Activated CD4-positive, alpha-beta T cell treated with anti-CD3 and anti-CD28 coated beads for 36 hours (primary cell): Measurements from ENCODE around the gene BMPR1A. TPM values are rescaled to one million over a fixed set of nuclear protein-coding genes. Genes with fewer than 3 reads are reported as not detected.

Experiments used
- ATAC-seq: fragments of 200-7000 bp; cut with Tn5 transposase; one replicate; pipeline ENCODE4 v1.10.0; 2021; ENCODE audit warnings: mild to moderate bottlenecking, moderate library complexity
- CTCF ChIA-PET: fragments of 350-600 bp; sonication (Branson Sonifier 250); formaldehyde crosslinking; loops from one replicate; lab custom pipeline; 2021; ENCODE audit warnings: antibody characterized with exemption; lab: Charles Lee
- POLR2A ChIA-PET: fragments of 350-600 bp; sonication (Branson Sonifier 250); formaldehyde crosslinking; loops from one replicate; lab custom pipeline; 2021; ENCODE audit warnings: antibody characterized with exemption, inconsistent platforms; lab: Charles Lee
- DNase-seq: peaks from one replicate; pipeline ENCODE4 v3.0.0-alpha.2; 2020
- H3K27ac Mint-ChIP-seq: one replicate; pipeline ENCODE4 v1.8.0; 2021; ENCODE audit warnings: mixed read lengths
- H3K27me3 Mint-ChIP-seq: one replicate; pipeline ENCODE4 v1.8.0; 2021; ENCODE audit warnings: mixed read lengths
- H3K36me3 Mint-ChIP-seq: one replicate; pipeline ENCODE4 v1.8.0; 2021; ENCODE audit warnings: low read depth, mixed read lengths
- H3K4me1 Mint-ChIP-seq: one replicate; pipeline ENCODE4 v1.8.0; 2021; ENCODE audit warnings: mixed read lengths
- H3K4me3 Mint-ChIP-seq: one replicate; pipeline ENCODE4 v1.8.0; 2021; ENCODE audit warnings: mild to moderate bottlenecking, moderate library complexity, mixed read lengths
- H3K9me3 Mint-ChIP-seq: one replicate; pipeline ENCODE4 v1.8.0; 2021; ENCODE audit warnings: low read depth, mixed read lengths
- intact Hi-C, 2 experiments: fragments of 100-400 bp; cut with DNase I in 1 of 2; cut with micrococcal nuclease in 1 of 2; formaldehyde crosslinking; loops; one replicate each; pipeline versions ENCODE4 v1.14.2 to v1.15.1; 2022 to 2024; cut with DNase I, micrococcal nuclease
- total RNA-seq, 2 experiments: library from RNA; stranded (reverse); gene quantifications; one replicate each; pipeline ENCODE4 v1.2.3, GENCODE V29; 2021

The BMPR1A gene
- total RNA-seq, 2 experiments from 2014 or later: 8.7 to 9.0 TPM

GRCh38 chr10:86967481-86967941 lies 211.1 kb downstream of the BMPR1A start:
- Mint-ChIP-seq H3K27me3 (peaks cover 7% of the 10 kb centered on the region), H3K27ac (no peak overlapping the region), H3K9me3 (no peaks in the 10 kb centered on the region), H3K36me3 (no peaks in the 10 kb centered on the region), H3K4me3 (no peak overlapping the region), H3K4me1 (peaks cover 32% of the 10 kb centered on the region)
- ChIA-PET CTCF (interaction anchor here (0.6 to 2.3 kb wide), 7 partner anchors 17 to 567 kb away, joined by 3 to 18 read pairs (median 5); no protein-coding TSS in a partner anchor), POLR2A (no interaction called here)
- intact Hi-C loops: loop anchor here (5.0 to 10.0 kb wide), 2 partner anchors 127 to 255 kb away; partner anchors contain the start of genes GLUD1 (in 1 of the 2) and SHLD2 (in 1 of the 2)
- DNase-seq (peak; percentile 5), ATAC-seq (no peak)

- Mint-ChIP-seq H3K4me3 (no peak within 1 kb of the TSS), H3K36me3 (no peaks in the 10 kb centered on the region), H3K27me3 (peaks cover 10% of the 10 kb centered on the region), H3K4me1 (peaks cover 36% of the 10 kb centered on the region), H3K27ac (no peak within 1 kb of the TSS), H3K9me3 (no peaks in the 10 kb centered on the region)
- POLR2A ChIA-PET: no interaction called here
- CTCF ChIA-PET: interaction anchor here (0.7 to 1.5 kb wide), 3 partner anchors 26 to 568 kb away, joined by 3 to 5 read pairs (median 5); no protein-coding TSS in a partner anchor
- intact Hi-C loops: loop anchor here (5.0 to 10.0 kb wide), 2 partner anchors 126 to 256 kb away; partner anchors contain the start of genes GLUD1 (in 1 of the 2) and SHLD2 (in 1 of the 2)
- DNase-seq (peak; percentile 22), ATAC-seq (no peak)
Observed at GRCh38 chr10:86968271-86968993, 212.0 kb downstream of the BMPR1A start, which contains the start of gene ADIRF. Gene ADIRF, plus strand, starts transcription at chr10:86968482. Its CDS starts 63 bp downstream, at chr10:86968545.

GRCh38 chr10:86968994-86969355 lies 212.6 kb downstream of the BMPR1A start:
- no peak overlapping the region for H3K27ac Mint-ChIP-seq
- H3K36me3 Mint-ChIP-seq: no peaks in the 10 kb centered on the region
- intact Hi-C loops: loop anchor here (5.0 to 10.0 kb wide), 2 partner anchors 126 to 257 kb away; partner anchors contain the start of genes GLUD1 (in 1 of the 2) and SHLD2 (in 1 of the 2)
- DNase-seq (no peak), ATAC-seq (no peak)
- H3K9me3 Mint-ChIP-seq: no peaks in the 10 kb centered on the region
- H3K27me3 Mint-ChIP-seq: peaks cover 10% of the 10 kb centered on the region
- ChIA-PET CTCF (interaction anchor here (0.7 to 2.5 kb wide), 3 partner anchors 9 to 32 kb away, joined by 3 to 10 read pairs (median 5); no protein-coding TSS in a partner anchor), POLR2A (no interaction called here)
- H3K4me1 Mint-ChIP-seq: peaks cover 36% of the 10 kb centered on the region
- no peak overlapping the region for H3K4me3 Mint-ChIP-seq

GRCh38 chr10:86969421-86970041 lies 213.1 kb downstream of the BMPR1A start:
- Mint-ChIP-seq H3K36me3 (no peaks in the 10 kb centered on the region), H3K4me1 (peaks cover 36% of the 10 kb centered on the region), H3K4me3 (no peak overlapping the region), H3K27ac (no peak overlapping the region), H3K27me3 (peaks cover 10% of the 10 kb centered on the region), H3K9me3 (no peaks in the 10 kb centered on the region)
- intact Hi-C loops: loop anchor here (5.0 to 10.0 kb wide), 2 partner anchors 125 to 257 kb away; partner anchors contain the start of genes GLUD1 (in 1 of the 2) and SHLD2 (in 1 of the 2)
- no peak for ATAC-seq
- POLR2A ChIA-PET: no interaction called here
- CTCF ChIA-PET: interaction anchor here (1.0 to 2.5 kb wide), 3 partner anchors 9 to 17 kb away, joined by 3 to 10 read pairs (median 5); partner anchors contain the start of gene SNCG
- no peak for DNase-seq

- peaks cover 10% of the 10 kb centered on the region for H3K27me3 Mint-ChIP-seq
- H3K27ac Mint-ChIP-seq: peak overlapping the region; percentile 63
- peak overlapping the region; percentile 70 for H3K4me3 Mint-ChIP-seq
- ChIA-PET CTCF (interaction anchor here (1.0 to 2.5 kb wide), 3 partner anchors 10 to 18 kb away, joined by 3 to 10 read pairs (median 5); partner anchors contain the start of gene SNCG), POLR2A (no interaction called here)
- no peaks in the 10 kb centered on the region for H3K36me3 Mint-ChIP-seq
- intact Hi-C loops: no loop called here
- H3K4me1 Mint-ChIP-seq: peaks cover 36% of the 10 kb centered on the region
- no peaks in the 10 kb centered on the region for H3K9me3 Mint-ChIP-seq
- ATAC-seq (no peak), DNase-seq (peak; percentile 12)
Observed at GRCh38 chr10:86970162-86970981, 214.0 kb downstream of the BMPR1A start.

- POLR2A ChIA-PET: no interaction called here
- H3K36me3 Mint-ChIP-seq: no peaks in the 10 kb centered on the region
- H3K27ac Mint-ChIP-seq: peak overlapping the region; percentile 63
- no peak for DNase-seq
- no peak for ATAC-seq
- peaks cover 31% of the 10 kb centered on the region for H3K4me1 Mint-ChIP-seq
- no peaks in the 10 kb centered on the region for H3K9me3 Mint-ChIP-seq
- H3K27me3 Mint-ChIP-seq: peaks cover 10% of the 10 kb centered on the region
- CTCF ChIA-PET: interaction anchor here (2.5 kb wide), 1 partner anchor 11 kb away, joined by 10 read pairs; no protein-coding TSS in a partner anchor
- intact Hi-C loops: loop anchor here in 1 of 2 experiments (1.0 kb wide), 3 partner anchors 54 to 215 kb away; partner anchors contain the start of genes BMPR1A and SHLD2
- H3K4me3 Mint-ChIP-seq: peak overlapping the region; percentile 70
Observed at GRCh38 chr10:86970982-86971231, 214.5 kb downstream of the BMPR1A start.

- peak; percentile 88 for DNase-seq
- ATAC-seq: peak; percentile 78
- Mint-ChIP-seq H3K4me3 (peak overlapping the region; percentile 70), H3K27me3 (peaks cover 10% of the 10 kb centered on the region), H3K4me1 (peaks cover 26% of the 10 kb centered on the region), H3K9me3 (no peaks in the 10 kb centered on the region), H3K27ac (peak overlapping the region; percentile 80), H3K36me3 (no peaks in the 10 kb centered on the region)
- ChIA-PET POLR2A (no interaction called here), CTCF (interaction anchor here (2.5 kb wide), 1 partner anchor 11 kb away, joined by 10 read pairs; no protein-coding TSS in a partner anchor)
- intact Hi-C loops: loop anchor here in 1 of 2 experiments (1.0 kb wide), 3 partner anchors 54 to 215 kb away; partner anchors contain the start of genes BMPR1A and SHLD2
Observed at GRCh38 chr10:86971232-86971991, 215.0 kb downstream of the BMPR1A start.

GRCh38 chr10:86972613-86973380 lies 216.4 kb downstream of the BMPR1A start:
- H3K4me3 Mint-ChIP-seq: no peak overlapping the region

GRCh38 chr10:86974484-86974883 lies 218.1 kb downstream of the BMPR1A start:
- H3K27me3 Mint-ChIP-seq: peaks cover 4% of the 10 kb centered on the region
- ChIA-PET CTCF (interaction anchor here (0.6 kb wide), 1 partner anchor 195 kb away, joined by 3 read pairs; no protein-coding TSS in a partner anchor), POLR2A (no interaction called here)
- H3K4me3 Mint-ChIP-seq: no peak overlapping the region
- intact Hi-C loops: no loop called here
- no peak overlapping the region for H3K27ac Mint-ChIP-seq
- no peaks in the 10 kb centered on the region for H3K36me3 Mint-ChIP-seq
- no peak for DNase-seq
- H3K9me3 Mint-ChIP-seq: no peaks in the 10 kb centered on the region
- ATAC-seq: no peak
- H3K4me1 Mint-ChIP-seq: peaks cover 16% of the 10 kb centered on the region

More at GRCh38 chr10:86972613-86973380, 216.4 kb downstream of the BMPR1A start:
- ChIA-PET CTCF (no interaction called here), POLR2A (no interaction called here)
- H3K4me1 Mint-ChIP-seq: peaks cover 19% of the 10 kb centered on the region
- H3K27me3 Mint-ChIP-seq: peaks cover 10% of the 10 kb centered on the region
- H3K27ac Mint-ChIP-seq: peak overlapping the region; percentile 38
- intact Hi-C loops: no loop called here
- no peaks in the 10 kb centered on the region for H3K36me3 Mint-ChIP-seq
- ATAC-seq: no peak
- no peak for DNase-seq
- H3K9me3 Mint-ChIP-seq: no peaks in the 10 kb centered on the region
